Measurements from ENCODE around the gene RPS6KA2. TPM values are rescaled to one million over a fixed set of nuclear protein-coding genes. Genes with fewer than 3 reads are reported as not detected.

RPS6KA2 gene
- total RNA-seq, 4 donors from 2014 or later: 22.7 to 55.9 (median 40.6) TPM

GRCh38 chr6:166592821-166593220 is 34.2 kb downstream of the RPS6KA2 start:
- H3K4me3 ChIP-seq (ENCODE audit: low read depth, poor library complexity, severe bottlenecking): no peak overlapping the region
- no peak for DNase-seq (ENCODE audit: low spot score in 2 of 2)
- no peak for TF ChIP-seq CTCF (IDR thresholded peaks at IDR 0.05)
- no peak for TF ChIP-seq POLR2A (IDR thresholded peaks at IDR 0.05)
- WGBS, 2 donors: 88 to 90% methylated on average over 9 of the region's 9 CpGs
- intact Hi-C loops (cut with DNase I; ENCODE audit: low total_unique reads): no loop called here

DNA sequence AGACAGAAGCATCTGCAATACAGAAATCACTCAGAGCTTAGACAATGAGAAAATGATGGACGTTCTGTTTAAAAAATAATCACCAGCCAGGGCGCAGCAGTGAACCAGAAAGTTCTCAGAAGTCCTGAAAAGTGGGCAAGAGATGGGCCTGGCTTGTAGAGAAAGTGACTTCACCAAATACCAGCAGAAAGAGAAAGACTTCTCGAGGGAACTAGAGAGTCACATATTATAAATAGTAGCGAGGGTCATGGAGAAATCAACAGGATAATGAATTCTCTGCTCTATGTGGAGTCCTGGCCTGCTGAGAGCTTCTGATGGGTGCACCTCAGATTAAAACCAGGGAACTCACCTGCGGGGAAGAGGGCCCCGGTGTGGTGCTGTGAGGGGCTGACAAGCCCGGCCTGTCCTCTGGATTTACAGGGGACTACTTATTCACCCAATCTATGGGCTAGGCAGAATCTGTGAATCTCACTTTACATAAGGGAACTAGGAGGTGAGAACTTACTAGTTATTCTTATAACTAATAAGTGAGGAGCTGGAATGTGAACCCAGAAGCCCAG is 35.0 kb downstream of the RPS6KA2 start:
- intact Hi-C loops (cut with DNase I; ENCODE audit: low total_unique reads): no loop called here
- TF ChIP-seq POLR2A (IDR thresholded peaks at IDR 0.05): no peak
- TF ChIP-seq CTCF (IDR thresholded peaks at IDR 0.05): no peak
- no peak overlapping the region for H3K4me3 ChIP-seq (ENCODE audit: low read depth, poor library complexity, severe bottlenecking)
- peak in 1 of 2 donors; percentile 61 for DNase-seq (ENCODE audit: low spot score in 2 of 2)
- 90 to 92% methylated on average over 7 of the region's 7 CpGs for WGBS, 2 donors

GRCh38 chr6:166591026-166591425 is 36.0 kb downstream of the RPS6KA2 start:
- TF ChIP-seq POLR2A (IDR thresholded peaks at IDR 0.05) (no peak), CTCF (IDR thresholded peaks at IDR 0.05) (no peak)
- DNase-seq (ENCODE audit: low spot score in 2 of 2): peak in 1 of 2 donors; percentile 79
- intact Hi-C loops (cut with DNase I; ENCODE audit: low total_unique reads): no loop called here
- no peak overlapping the region for H3K4me3 ChIP-seq (ENCODE audit: low read depth, poor library complexity, severe bottlenecking)
- WGBS, 2 donors: 81 to 85% methylated on average over 11 of the region's 11 CpGs

GRCh38 chr6:166589786-166590574 is 37.1 kb downstream of the RPS6KA2 start:
- no peak overlapping the region for H3K4me3 ChIP-seq (ENCODE audit: low read depth, poor library complexity, severe bottlenecking)
- peak in 1 of 2 donors; percentile 60 for DNase-seq (ENCODE audit: low spot score in 2 of 2)
- intact Hi-C loops (cut with DNase I; ENCODE audit: low total_unique reads): no loop called here
- TF ChIP-seq CTCF (IDR thresholded peaks at IDR 0.05) (no peak), POLR2A (IDR thresholded peaks at IDR 0.05) (no peak)
- 64 to 81% methylated on average over 8 of the region's 8 CpGs for WGBS, 2 donors

DNA sequence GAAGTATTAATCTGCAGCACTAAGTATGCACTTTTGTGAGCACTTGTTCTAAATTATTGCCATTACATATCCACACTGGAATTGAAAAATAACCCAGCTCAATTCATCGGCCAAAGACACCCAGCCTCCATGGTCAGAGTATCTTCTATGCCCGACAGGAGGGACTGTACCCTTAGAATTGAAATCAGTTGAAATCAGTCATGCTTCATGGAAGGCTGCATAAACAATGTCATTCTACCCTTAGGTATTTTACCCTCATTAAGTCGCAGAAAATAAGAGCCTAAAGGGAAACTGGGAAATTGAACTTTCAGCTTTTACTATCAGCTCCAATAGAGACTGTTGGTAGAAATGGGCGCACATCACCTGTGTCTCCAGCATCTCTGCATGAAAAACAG is 37.7 kb downstream of the RPS6KA2 start:
- no peak for DNase-seq (ENCODE audit: low spot score in 2 of 2)

More for the DNA sequence above, 37.7 kb downstream of the RPS6KA2 start:
- WGBS, 2 donors: 76 to 81% methylated on average over 4 of the region's 4 CpGs
- H3K4me3 ChIP-seq (ENCODE audit: low read depth, poor library complexity, severe bottlenecking): no peak overlapping the region
- no peak for TF ChIP-seq POLR2A (IDR thresholded peaks at IDR 0.05)
- no peak for TF ChIP-seq CTCF (IDR thresholded peaks at IDR 0.05)
- intact Hi-C loops (cut with DNase I; ENCODE audit: low total_unique reads): no loop called here
